Activated CD4-positive, alpha-beta T cell treated with anti-CD3 and anti-CD28 coated beads, Interleukin-2, amount 10 ng/mL, durations not matched to agents 7 days and 5 days (primary cell): ENCODE measurements around the gene MRTFB. TPM values are rescaled to one million over a fixed set of nuclear protein-coding genes. Genes with fewer than 3 reads are reported as not detected.

Experiments used
- CTCF ChIA-PET: fragments of 350-600 bp; sonication (Branson Sonifier 250); formaldehyde crosslinking; loops from one replicate; lab custom pipeline; 2021; ENCODE audit warnings: antibody characterized with exemption; lab: Charles Lee
- POLR2A ChIA-PET: fragments of 350-600 bp; sonication (Branson Sonifier 250); formaldehyde crosslinking; loops from one replicate; lab custom pipeline; 2021; ENCODE audit warnings: antibody characterized with exemption; lab: Charles Lee
- DNase-seq: peaks from one replicate; pipeline ENCODE4 v3.0.0-alpha.2; 2020
- H3K27ac Mint-ChIP-seq: one replicate; pipeline ENCODE4 v1.8.0; 2021; ENCODE audit warnings: mild to moderate bottlenecking, moderate library complexity, mixed read lengths
- H3K27me3 Mint-ChIP-seq: one replicate; pipeline ENCODE4 v1.8.0; 2021; ENCODE audit warnings: mixed read lengths
- H3K36me3 Mint-ChIP-seq: one replicate; pipeline ENCODE4 v1.8.0; 2021; ENCODE audit warnings: low read depth, mixed read lengths
- H3K4me1 Mint-ChIP-seq: one replicate; pipeline ENCODE4 v1.8.0; 2021; ENCODE audit warnings: mixed read lengths
- H3K4me3 Mint-ChIP-seq: one replicate; pipeline ENCODE4 v1.8.0; 2021; ENCODE audit warnings: mild to moderate bottlenecking, moderate library complexity, mixed read lengths
- H3K9me3 Mint-ChIP-seq: one replicate; pipeline ENCODE4 v1.8.0; 2021; ENCODE audit warnings: mixed read lengths
- total RNA-seq, 2 experiments: library from RNA; stranded (reverse); gene quantifications; one replicate each; pipeline ENCODE4 v1.2.3, GENCODE V29; 2021

MRTFB gene
- total RNA-seq, 2 experiments from 2014 or later, result 17.7 to 21.2 TPM

GRCh38 chr16:14284930-14285512 lies 213.9 kb downstream of the MRTFB start:
- Mint-ChIP-seq H3K27me3 (no peaks in the 10 kb centered on the region), H3K27ac (peak overlapping the region; percentile 85), H3K9me3 (peaks cover 11% of the 10 kb centered on the region), H3K4me3 (peak overlapping the region; percentile 85), H3K4me1 (peaks cover 25% of the 10 kb centered on the region), H3K36me3 (peaks cover 4% of the 10 kb centered on the region)
- peak; percentile 67 for DNase-seq
- ChIA-PET POLR2A (interaction anchor here (1.1 kb wide), 1 partner anchor 365 kb away, joined by 3 read pairs; the partner anchor contains the start of gene ERCC4), CTCF (interaction anchor here (0.5 to 2.0 kb wide), 10 partner anchors 10 to 368 kb away, joined by 3 to 9 read pairs (median 4); partner anchors contain the start of gene ERCC4)

GRCh38 chr16:14285513-14286367 lies 214.6 kb downstream of the MRTFB start:
- DNase-seq, result peak; percentile 89
- Mint-ChIP-seq H3K4me3 (peak overlapping the region; percentile 85), H3K27ac (peak overlapping the region; percentile 85), H3K9me3 (peaks cover 15% of the 10 kb centered on the region), H3K27me3 (no peaks in the 10 kb centered on the region), H3K4me1 (peaks cover 25% of the 10 kb centered on the region), H3K36me3 (peaks cover 4% of the 10 kb centered on the region)
- CTCF ChIA-PET, result interaction anchor here (0.6 to 2.0 kb wide), 9 partner anchors 9 to 369 kb away, joined by 3 to 9 read pairs (median 4); partner anchors contain the start of gene ERCC4
- POLR2A ChIA-PET, result interaction anchor here (0.5 to 1.1 kb wide), 2 partner anchors 168 to 366 kb away, joined by 3 to 7 read pairs; partner anchors contain the start of gene ERCC4

GRCh38 chr16:14286368-14287230 lies 215.5 kb downstream of the MRTFB start:
- peak; percentile 30 for DNase-seq
- POLR2A ChIA-PET, result interaction anchor here (1.1 kb wide), 1 partner anchor 367 kb away, joined by 3 read pairs; the partner anchor contains the start of gene ERCC4
- Mint-ChIP-seq H3K27me3 (no peaks in the 10 kb centered on the region), H3K36me3 (peaks cover 4% of the 10 kb centered on the region), H3K4me1 (peaks cover 25% of the 10 kb centered on the region), H3K27ac (peak overlapping the region; percentile 68), H3K4me3 (peak overlapping the region; percentile 85), H3K9me3 (peaks cover 16% of the 10 kb centered on the region)
- CTCF ChIA-PET, result interaction anchor here (1.2 to 2.0 kb wide), 6 partner anchors 8 to 367 kb away, joined by 3 to 9 read pairs (median 5); partner anchors contain the start of gene ERCC4

- Mint-ChIP-seq H3K4me3 (no peak overlapping the region), H3K27ac (no peak overlapping the region), H3K36me3 (peaks cover 4% of the 10 kb centered on the region), H3K9me3 (peaks cover 16% of the 10 kb centered on the region), H3K27me3 (no peaks in the 10 kb centered on the region), H3K4me1 (peaks cover 18% of the 10 kb centered on the region)
- CTCF ChIA-PET, result interaction anchor here (0.6 kb wide), 1 partner anchor 103 kb away, joined by 3 read pairs; no protein-coding TSS in a partner anchor
- DNase-seq, result peak; percentile 38
- POLR2A ChIA-PET, result no interaction called here
Observed at GRCh38 chr16:14289692-14290340, 218.7 kb downstream of the MRTFB start.

DNA sequence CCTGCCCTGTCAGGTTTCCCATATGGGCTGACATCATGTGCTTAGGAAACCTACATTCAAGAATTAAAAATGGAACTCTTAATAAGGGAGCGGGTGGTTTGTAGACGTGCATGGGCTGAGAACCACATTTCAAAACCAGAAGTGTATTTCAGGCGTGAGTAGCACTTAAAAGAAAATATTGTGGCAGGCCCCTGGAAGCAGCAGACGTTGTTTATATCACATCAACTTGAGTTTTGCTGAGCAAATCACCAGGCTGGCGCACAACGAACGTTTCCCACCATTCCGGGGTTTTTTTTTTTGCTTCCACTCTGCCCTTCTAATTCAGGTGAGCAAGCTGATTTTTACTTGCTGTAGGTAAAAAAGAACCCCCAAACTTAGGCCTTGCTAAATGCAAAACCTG lies 220.2 kb downstream of the MRTFB start:
- no peak overlapping the region for H3K4me3 Mint-ChIP-seq

DNA sequence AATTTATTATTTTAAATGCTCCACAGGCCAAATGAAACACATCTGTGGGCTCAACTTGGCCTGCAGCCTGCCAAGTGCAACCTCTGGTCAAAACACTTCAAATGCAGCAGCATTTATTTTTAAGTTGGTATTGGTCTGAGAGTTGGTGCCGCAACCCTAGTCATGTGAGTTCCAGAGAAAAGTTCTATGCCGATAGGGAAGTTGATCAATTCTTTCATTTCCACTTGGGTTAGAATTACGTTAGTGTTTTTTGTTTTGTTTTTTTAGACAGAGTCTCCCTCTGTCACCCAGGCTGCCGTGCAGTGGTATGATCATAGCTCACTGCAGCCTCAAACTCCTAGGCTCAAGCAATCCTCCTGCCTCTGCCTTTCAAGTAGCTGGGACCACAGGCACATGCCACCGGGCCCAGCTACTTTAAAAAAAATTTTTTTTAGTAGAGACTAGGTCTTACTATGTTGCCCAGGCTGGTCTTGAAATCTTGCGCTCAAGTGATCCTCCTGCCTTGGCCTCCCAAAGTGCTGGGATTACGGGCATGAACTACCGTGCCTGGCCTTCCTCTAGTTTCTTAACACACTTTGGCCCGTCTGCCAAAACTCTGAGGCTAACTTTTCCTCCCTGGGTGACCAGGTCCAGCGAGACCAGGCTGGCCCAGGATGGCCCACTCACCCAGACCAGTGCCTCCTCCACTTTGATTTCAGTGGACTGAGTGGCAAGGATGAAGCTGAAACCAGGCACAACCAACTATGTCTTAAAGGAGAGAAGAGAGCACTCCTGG lies 221.1 kb downstream of the MRTFB start:
- ChIA-PET CTCF (no interaction called here), POLR2A (no interaction called here)
- DNase-seq, result no peak
- no peak overlapping the region for H3K27ac Mint-ChIP-seq
- no peak overlapping the region for H3K4me3 Mint-ChIP-seq
- H3K4me1 Mint-ChIP-seq, result peaks cover 2% of the 10 kb centered on the region
- peaks cover 16% of the 10 kb centered on the region for H3K9me3 Mint-ChIP-seq
- H3K36me3 Mint-ChIP-seq, result peaks cover 4% of the 10 kb centered on the region
- H3K27me3 Mint-ChIP-seq, result no peaks in the 10 kb centered on the region

More for the DNA sequence above, 220.2 kb downstream of the MRTFB start:
- DNase-seq, result no peak
- Mint-ChIP-seq H3K36me3 (peaks cover 4% of the 10 kb centered on the region), H3K4me1 (peaks cover 8% of the 10 kb centered on the region), H3K27me3 (no peaks in the 10 kb centered on the region), H3K27ac (no peak overlapping the region), H3K9me3 (peaks cover 16% of the 10 kb centered on the region)
- ChIA-PET POLR2A (no interaction called here), CTCF (no interaction called here)

GRCh38 chr16:14296663-14297062 lies 225.5 kb downstream of the MRTFB start:
- Mint-ChIP-seq H3K27me3 (peaks cover 14% of the 10 kb centered on the region), H3K27ac (no peak overlapping the region), H3K36me3 (no peaks in the 10 kb centered on the region), H3K4me3 (no peak overlapping the region), H3K9me3 (no peaks in the 10 kb centered on the region), H3K4me1 (peaks cover 10% of the 10 kb centered on the region)
- ChIA-PET POLR2A (no interaction called here), CTCF (no interaction called here)
- DNase-seq, result no peak

DNA sequence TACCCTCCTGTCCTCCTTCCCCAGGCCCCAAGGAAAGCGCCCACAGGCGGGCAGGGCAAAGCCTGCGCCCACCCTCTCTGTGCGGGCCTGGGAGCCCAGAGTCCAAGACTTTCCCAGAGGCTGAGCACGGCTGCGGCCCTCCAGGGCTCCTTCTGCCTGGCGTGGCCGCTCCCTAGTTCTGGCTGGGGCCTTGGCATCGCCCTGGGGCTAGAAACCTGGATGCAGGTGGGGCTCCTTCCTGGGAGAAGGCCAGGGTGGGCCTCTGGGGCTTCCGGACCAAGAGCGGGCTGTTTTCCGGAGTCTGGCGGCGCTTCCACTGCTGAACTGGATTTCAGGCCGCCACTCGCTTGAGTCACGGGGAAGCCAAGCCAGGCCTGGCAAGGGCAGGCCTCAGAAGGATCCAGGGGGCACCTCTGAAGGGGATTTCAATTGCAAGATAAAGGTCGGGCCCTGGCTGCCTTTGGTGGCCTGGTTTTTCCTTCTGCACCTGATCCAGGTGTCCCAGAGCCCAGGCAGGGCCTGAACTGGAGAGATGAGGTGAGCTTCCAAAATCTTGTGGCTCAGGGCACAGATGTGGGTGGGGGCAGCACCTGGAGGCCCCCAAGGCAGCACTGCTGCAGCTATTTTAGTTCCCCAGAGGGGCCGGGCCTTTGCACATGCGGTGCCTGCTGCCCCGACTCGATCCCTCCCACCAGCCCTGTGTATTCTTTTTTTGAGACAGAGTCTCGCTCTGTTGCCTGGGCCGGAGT lies 227.4 kb downstream of the MRTFB start:
- no peak for DNase-seq
- Mint-ChIP-seq H3K27me3 (peaks cover 20% of the 10 kb centered on the region), H3K27ac (no peak overlapping the region), H3K4me1 (peaks cover 14% of the 10 kb centered on the region), H3K9me3 (no peaks in the 10 kb centered on the region), H3K4me3 (no peak overlapping the region), H3K36me3 (no peaks in the 10 kb centered on the region)
- ChIA-PET POLR2A (no interaction called here), CTCF (interaction anchor here (0.9 kb wide), 1 partner anchor 49 kb away, joined by 4 read pairs; no protein-coding TSS in a partner anchor)

- H3K4me3 Mint-ChIP-seq, result peak overlapping the region; percentile 71
- peaks cover 14% of the 10 kb centered on the region for H3K4me1 Mint-ChIP-seq
- ChIA-PET CTCF (interaction anchor here (0.5 to 1.2 kb wide), 4 partner anchors 86 to 1547 kb away, joined by 3 to 4 read pairs (median 3); no protein-coding TSS in a partner anchor), POLR2A (no interaction called here)
- peak overlapping the region; percentile 25 for H3K27ac Mint-ChIP-seq
- H3K36me3 Mint-ChIP-seq, result no peaks in the 10 kb centered on the region
- peak; percentile 51 for DNase-seq
- no peaks in the 10 kb centered on the region for H3K9me3 Mint-ChIP-seq
- H3K27me3 Mint-ChIP-seq, result peaks cover 33% of the 10 kb centered on the region
Observed at GRCh38 chr16:14300705-14301168, 229.6 kb downstream of the MRTFB start.

DNA sequence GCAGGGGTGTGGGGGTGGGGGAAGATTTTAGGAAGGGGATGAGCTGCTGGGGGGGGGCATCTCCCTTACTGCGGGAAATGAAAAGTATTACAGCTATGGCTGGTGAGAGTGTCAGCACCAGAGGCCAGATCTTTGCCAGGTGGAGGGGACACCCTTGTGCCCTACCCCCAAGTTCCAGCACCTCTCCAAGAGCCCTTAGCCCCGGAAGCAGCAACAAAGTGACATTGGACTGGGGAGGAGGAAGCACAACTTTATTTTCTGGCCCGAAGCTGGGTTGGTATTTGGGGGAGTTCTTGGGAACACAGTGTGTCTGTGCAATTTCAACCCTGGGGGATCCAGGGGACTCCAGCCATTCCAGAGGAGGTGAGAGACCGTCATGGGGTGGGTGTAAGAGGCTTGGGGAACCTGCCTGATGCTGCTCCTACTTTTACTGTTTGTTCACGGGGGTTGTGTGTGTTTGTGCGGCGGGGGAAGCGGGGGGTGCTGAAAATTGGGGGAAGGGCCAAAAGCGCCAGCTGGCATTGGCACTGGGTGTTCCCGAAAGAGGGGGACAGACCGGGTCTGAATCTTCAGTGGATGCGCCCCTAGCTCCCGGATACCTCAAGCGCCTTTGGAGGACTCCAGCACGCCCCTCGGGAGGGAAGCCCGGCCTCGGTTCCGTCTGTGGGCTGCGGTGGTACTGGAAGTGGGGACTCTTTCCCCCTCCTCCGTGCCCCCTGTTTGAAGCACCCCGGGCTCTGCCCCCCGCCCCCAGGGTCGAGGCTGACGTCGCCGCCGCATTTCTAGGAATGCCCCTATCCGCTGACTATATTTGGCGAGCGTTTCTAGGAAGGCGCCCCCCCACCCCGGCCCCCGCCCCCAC lies 230.3 kb downstream of the MRTFB start:
- H3K27me3 Mint-ChIP-seq, result peaks cover 33% of the 10 kb centered on the region
- ChIA-PET CTCF (interaction anchor here (0.6 to 1.2 kb wide), 3 partner anchors 227 to 1548 kb away, joined by 3 read pairs; no protein-coding TSS in a partner anchor), POLR2A (no interaction called here)
- H3K4me1 Mint-ChIP-seq, result peaks cover 14% of the 10 kb centered on the region
- H3K27ac Mint-ChIP-seq, result peak overlapping the region; percentile 25
- H3K9me3 Mint-ChIP-seq, result no peaks in the 10 kb centered on the region
- no peaks in the 10 kb centered on the region for H3K36me3 Mint-ChIP-seq
- H3K4me3 Mint-ChIP-seq, result peak overlapping the region; percentile 71
- peak; percentile 27 for DNase-seq
